Measurements from ENCODE around the gene TGFA.

TGFA gene

DNA sequence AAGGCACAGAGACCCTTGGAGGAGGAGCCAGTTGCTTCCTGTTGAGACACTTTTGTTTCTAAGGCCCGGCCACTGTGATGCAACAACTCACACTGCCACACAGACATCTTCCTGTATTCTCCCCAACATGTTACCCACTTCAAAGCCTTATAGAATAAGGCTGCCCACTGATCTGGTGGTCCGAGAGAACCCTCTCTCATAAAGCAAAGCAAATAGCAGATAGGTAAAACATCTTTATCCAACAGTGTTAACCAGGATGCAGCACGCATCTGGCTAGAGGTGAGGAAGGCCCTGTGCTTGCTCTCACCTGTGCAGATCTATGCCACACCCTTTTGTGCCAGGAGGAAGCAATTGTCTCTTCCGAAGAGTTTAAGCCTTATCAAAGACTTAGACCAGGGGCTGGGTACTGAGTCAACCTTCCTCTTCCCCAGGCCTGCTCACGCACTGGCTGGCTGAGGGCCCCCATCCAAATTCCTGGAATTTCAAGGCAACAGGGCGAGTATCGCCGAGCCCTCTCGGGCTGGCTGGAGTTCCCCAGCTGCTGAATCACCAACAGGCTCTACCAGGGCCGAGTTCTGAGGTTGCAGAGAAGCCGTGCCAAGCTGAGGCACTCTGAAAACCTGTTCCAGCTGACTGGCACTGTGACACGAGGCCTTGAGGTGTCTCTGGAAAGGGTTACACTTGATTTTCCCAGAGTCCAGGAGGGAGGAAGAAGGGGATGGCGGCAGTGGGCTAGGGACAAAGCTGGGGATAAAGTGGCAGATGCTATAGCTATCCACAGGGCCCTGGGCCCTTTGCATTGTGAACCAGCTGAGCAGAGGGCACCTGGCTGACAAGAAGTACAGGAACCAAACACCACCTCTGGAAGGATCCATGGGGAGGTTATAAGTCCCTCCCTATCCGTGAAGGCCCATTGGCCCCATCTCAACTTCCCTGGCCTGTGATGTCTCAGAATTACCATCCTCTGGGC, 29.3 kb downstream of the TGFA start:
- peak; percentile 34 for DNase-seq

DNA sequence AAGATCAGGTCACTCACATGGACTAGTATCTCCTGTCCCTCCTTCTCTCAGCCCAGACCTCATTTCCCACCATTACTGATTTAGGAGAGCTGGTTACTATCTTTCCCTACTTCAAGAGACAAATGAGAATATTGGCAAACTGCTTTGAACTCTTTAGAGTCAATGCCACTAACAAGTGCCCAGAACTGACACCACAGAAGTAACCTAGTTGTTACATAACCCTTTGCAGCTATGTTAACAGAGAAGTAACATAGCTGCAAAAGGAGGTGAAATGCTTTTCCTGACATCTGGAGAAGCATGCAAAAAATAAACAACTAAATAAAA, 30.0 kb downstream of the TGFA start:
- no peak for DNase-seq

GRCh38 chr2:70522627-70523026, 31.0 kb downstream of the TGFA start:
- DNase-seq: no peak

DNA sequence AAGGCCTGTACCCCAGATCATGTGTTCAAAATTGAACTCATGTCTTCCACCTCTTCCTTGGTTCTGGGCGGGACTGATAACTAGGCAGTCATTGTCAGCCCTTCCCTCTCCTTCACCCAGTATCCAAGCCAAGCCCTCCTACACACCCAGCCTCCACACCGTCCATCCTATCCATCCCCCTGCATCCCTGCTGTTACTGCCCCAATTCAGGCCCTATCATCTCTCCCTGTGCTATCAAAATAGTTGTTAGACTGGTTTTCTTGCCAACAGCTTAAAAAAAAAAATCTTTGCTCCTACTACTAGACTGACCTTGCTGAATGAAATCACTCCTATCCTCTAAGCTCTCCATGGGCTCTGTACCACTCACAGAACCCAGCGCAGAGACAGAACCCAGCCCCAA, 32.8 kb downstream of the TGFA start:
- DNase-seq: no peak

DNA sequence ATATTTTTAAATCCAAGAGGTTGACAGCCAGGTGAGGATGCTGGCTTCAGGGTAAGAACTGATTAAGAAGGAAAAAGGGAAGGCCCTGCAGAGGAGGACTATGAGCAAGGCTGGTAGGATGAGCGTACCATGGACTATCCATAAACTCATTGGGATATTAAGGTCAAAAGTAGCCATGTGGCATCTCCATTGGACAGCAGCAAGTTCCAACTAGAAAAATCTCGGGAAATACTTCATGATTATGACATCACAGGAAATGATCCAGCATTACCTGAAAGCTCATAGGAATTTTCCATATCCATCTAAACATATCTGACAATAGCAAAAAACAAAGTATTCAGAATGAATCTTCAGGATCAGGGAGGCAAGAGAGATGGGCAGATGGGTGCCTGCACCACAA, 34.2 kb downstream of the TGFA start:
- no peak for DNase-seq

GRCh38 chr2:70518557-70518956, 35.1 kb downstream of the TGFA start:
- no peak for DNase-seq

- no peak for DNase-seq
These were observed 35.8 kb downstream of the TGFA start for GRCh38 chr2:70517804-70518203.

DNA sequence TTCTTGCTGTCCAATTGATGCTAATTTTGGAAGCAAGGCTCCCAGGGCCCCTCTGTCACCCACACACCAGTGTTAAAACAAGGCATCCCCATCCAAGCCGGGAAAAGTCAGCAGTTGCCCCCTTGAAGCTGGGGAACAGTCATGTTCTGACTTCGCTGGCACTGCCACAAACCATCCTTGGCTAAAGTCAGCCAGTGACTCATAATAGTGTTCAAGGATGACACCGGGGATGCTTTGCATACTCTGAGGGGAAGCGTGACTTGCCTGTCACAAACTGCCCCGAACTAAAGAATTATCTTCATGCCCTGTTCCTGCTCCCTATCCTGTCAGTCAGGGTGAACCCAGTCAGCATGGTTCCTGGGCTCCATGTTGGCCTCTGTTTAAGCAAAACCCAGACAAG, 37.0 kb downstream of the TGFA start:
- no peak for DNase-seq

- DNase-seq: no peak
These were observed 37.7 kb downstream of the TGFA start for GRCh38 chr2:70515938-70516337.

GRCh38 chr2:70514612-70515055, 39.0 kb downstream of the TGFA start:
- no peak for DNase-seq

DNA sequence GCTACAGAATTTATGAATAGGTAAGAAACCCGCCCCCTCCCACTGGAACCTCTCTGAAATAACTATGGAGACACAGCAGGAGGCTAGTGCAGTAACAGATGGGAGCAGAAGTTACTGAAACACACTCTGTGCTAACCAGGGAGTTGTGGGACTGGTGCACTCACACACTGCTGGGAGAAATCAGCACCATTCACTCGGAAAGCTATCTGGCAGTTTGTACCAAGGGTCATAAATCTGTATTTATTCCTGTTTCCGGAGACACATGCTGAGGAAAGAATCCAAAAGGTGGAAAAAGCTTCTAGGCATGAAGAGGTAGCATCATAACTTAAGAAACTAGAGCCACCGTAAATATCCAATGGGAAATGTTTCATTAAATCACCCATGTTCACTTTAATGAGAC, 39.9 kb downstream of the TGFA start:
- DNase-seq: no peak

DNA sequence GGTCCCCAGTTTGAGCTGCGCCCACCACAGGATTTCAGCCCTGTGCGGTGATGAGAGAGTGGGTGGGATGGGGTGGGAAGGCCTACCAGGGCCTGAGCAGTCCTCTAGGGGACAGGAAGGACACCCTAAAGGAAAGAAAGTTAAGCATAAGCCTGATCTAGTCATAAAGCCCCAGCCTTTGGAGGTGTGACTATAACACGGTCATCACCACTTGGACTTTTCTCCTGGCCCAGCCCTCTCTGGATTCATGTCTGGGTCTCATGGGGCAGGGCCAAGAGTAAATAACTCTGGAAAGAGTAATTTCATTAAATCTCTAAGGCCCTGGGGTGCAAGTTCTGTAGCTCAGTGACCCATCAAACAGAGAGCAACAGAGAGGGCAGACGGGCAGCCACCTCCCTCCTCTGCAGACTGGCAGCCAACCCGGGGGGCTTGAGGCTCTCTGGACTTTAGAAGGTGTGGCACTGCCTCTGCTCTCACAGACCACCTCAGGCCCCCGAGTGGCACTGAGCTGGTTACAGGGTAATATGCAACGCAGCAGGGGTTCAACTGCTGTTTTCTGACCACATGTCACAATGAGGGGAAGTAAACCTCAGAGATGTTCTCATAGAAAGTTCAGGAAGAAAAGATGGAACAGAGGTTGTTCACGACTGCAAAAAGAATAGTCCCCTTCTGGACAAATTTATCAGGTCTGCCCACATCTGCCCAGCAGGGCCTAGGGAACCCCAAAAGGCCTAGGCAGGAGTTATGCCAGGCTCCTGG, 41.5 kb downstream of the TGFA start:
- no peak for DNase-seq

DNA sequence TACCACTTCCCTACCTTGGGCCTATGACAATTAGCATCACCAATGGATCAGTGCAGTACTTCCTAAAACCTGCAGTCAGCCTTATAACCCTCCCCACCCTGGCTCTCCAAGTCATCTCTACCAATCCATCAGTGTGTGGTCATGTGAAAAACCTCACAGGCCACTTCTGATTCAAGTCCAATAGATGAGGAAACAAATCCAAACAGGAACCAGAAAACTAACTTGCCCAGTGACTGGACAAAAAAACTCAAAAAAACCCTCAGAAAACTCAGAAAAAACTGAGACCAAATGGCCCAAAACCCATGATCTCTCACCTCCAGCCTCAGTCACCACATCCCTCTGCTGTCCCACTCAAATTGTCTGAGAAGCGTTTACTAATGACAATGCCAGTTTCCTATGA, 43.3 kb downstream of the TGFA start:
- no peak for DNase-seq

DNA sequence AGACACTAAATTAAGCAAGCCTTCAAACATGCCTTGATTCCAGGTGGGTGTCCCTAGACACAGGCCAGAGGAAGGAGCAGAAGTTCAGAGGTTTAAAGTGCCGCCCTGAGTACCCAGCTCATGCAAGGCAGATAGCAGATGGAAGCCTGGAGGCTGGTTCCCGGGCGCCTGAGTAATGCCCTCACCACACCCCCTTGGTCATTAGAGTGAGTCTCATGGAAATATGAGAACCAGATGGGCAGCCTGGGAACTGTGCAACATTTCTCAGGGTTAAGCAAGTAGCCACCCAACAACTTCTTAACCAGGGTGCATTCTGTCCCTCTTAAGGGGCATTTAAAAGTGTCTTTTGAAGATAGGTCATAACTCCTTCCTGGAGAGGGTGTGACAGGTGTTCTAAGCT, 44.1 kb downstream of the TGFA start:
- no peak for DNase-seq

DNA sequence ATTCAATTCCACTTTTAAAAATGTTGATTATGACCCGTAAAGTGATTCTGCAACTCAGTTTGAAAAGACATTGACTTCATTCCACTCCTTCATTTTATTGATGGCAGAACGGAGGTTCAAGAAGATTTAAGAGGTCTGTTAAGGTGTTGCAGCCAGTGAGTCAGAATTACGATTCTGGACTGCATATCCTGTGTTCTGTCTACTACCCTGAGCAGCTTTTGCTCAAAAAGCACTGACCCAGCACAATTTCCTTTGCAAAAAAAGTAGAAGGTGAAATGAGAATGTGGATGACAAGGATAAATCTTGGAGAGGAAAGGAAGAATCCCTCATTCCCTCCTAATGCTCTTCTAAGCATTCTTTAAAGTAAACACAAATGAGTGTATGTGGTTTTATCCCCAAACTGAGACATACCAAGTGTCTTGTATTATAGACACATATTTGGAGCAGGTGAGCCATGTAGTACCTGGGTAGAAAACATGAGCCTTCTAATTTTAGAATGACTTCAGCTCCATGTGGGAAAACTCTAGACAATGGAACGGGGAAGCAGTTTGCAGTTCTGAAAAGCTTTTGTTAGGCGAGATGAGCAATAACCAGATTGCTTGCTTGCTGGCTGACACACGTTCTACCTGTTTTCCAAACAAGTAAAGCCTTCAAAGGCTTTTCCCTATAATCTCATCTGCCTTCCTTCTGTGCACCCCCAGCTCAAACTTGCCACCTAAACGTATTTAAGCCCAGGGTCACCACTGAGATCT, 44.7 kb downstream of the TGFA start:
- no peak for DNase-seq

DNA sequence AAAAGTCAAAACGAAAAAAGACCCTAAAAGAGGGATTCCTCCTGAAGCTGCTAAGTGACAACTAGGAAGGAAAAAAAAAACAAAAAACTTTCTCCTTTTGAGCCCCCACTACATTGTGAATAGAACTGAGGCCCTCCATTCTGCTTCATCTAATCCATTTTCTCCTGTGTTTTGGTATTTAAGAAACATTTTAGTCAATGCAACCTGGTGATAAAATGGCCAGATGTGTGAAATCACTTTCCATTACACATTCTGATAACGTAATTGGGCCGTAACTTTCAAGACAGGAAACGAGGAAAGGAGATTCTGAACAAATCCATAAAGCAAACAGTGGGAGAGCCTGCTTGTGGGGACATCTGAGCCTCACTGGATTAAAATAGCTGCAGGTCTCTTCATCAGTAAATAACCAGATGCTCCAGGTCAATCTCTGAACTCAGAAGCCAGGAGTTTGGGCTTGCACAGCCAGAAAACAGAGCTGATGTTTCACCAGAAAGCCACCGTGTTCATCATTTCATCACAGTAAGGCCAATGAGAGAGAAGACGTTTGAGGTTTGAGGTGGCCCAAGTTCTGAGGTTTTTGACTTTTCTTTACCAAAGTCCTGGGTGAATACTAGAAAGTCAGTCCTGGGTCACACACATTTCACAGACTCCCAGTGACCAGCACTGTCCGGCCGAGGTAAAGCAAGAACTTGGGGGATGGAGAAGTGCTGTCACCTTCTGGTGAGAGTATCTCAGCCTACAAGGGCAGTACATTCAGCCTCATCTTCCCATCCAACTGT, 47.8 kb downstream of the TGFA start:
- no peak for DNase-seq

DNA sequence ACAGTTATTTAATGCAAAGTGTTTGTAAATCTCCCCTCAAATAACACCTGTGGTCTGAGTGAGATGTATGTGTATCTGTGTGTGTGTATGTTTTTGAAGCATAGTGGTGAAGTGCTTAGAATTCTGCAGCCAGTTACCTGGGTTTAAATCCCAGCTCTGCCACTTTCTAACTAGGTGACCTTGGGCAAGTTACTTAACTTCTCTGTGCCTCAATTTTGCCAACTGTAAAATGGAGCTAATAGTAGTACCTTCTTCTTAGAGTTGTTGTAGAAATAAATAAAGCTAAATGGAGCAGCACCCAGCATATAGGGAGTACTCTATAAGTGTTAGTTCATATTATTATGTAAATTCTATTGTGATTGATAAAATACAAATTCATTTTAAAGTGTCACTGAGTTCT, 48.9 kb downstream of the TGFA start:
- DNase-seq: no peak

GRCh38 chr2:70503896-70504295, 49.7 kb downstream of the TGFA start:
- no peak for DNase-seq

DNA sequence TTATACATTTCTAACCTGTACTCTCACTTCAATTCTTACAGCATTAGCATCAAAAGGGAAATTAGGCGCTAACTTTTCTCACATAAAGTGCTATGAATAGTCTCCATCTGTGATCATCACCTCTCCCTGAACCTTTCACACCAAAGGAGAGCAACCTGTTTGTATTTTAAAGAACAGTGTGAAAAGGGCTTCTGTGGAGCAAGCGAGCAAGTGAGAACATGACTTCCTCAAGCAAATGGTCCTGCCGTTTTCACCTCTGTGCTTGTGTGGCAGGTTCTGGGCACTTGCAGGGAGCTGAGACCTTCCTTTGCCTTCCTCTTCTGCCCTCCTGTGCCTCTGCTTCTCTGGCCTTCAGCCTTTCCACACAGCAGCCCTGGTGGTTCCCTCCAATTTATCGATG, 51.9 kb downstream of the TGFA start:
- DNase-seq: no peak

GRCh38 chr2:70501215-70501614, 52.4 kb downstream of the TGFA start:
- no peak for DNase-seq

- DNase-seq: no peak
These were observed 54.4 kb downstream of the TGFA start for GRCh38 chr2:70499253-70499652.

- DNase-seq: no peak
These were observed 55.1 kb downstream of the TGFA start for GRCh38 chr2:70498528-70498927.

DNA sequence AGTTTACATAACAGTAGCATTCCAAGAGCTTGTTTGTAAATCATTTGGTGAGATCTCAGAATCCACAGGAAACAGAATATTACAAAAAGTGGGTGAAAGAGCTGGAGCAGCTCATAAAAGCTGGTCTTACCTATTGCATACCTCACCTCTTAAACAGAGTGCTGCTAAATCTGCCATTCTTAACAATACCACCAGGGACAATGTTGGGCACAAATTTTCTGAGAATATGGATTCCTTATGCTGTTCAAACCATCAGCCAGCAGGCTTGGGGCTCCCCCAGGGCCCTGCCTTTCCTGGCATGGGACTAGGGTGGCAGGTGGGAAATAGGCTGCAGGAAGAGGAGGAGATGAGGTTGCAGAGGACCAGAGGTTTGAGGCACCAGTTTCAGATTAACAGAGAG, 55.6 kb downstream of the TGFA start:
- no peak for DNase-seq
